HG02938 (cell line): Measurements from ENCODE around the gene TAB3.

Experiments
- ATAC-seq: cut with Tn5 transposase; IDR thresholded peaks from one replicate; pipeline ENCODE4 v1.9.1; 2021; ENCODE audit warnings: mild to moderate bottlenecking, moderate library complexity; ENCODE audit not compliant: unreplicated experiment

TAB3 gene

DNA sequence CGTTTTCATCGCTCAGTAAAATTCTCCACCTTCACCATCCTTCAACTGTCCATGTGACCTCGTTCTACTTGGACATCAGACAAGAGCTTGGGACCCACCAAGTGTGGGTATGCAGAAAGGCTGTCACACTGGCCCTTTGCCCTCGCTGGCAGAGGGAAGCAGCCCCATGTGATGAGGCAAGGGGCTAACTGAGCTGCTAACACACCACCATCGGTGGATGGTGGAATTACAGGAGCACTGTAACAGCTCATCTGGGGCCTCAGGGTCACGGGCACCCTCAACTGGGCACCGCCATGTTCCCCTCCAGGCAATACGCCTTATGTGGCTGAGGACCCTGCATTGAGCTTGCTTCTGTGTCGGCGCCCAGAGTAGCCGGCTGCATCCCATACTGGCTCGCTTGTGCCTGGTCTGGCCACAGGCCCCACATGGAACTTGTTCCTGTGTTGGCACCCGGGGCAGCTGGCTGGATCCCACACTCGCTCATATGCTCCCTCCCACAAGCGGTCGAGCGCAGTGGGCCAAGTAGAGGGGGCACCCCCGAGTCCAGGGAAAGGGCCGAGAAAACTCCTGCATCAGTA lies 109.5 kb downstream of the TAB3 start:
- no peak for ATAC-seq

GRCh38 chrX:30777575-30777974 lies 111.5 kb downstream of the TAB3 start:
- no peak for ATAC-seq
